ENCODE measurements around the gene MDK. TPM values are rescaled to one million over a fixed set of nuclear protein-coding genes. Genes with fewer than 3 reads are reported as not detected.

MDK gene
- total RNA-seq, 1 donor from 2014 or later: 0.55 TPM

GRCh38 chr11:46393231-46393616, 11.8 kb downstream of the MDK start:
- TF ChIP-seq CTCF (IDR thresholded peaks at IDR 0.05): no peak
- DNase-seq: no peak
- ChIA-PET POLR2A (no interaction called here), CTCF (interaction anchor here (1.5 to 1.8 kb wide), 2 partner anchors 25 to 97 kb away, joined by 4 read pairs; no protein-coding TSS in a partner anchor)
- no peaks in the 10 kb centered on the region for H3K9me3 Mint-ChIP-seq
- intact Hi-C loops (cut with micrococcal nuclease): loop anchor here (2.0 kb wide), 2 partner anchors 46 to 508 kb away; partner anchors contain the start of genes DGKZ and MAPK8IP1
- no peak for ATAC-seq (ENCODE audit: low read depth)
- no peak overlapping the region for H3K27ac Mint-ChIP-seq
- peaks cover 17% of the 10 kb centered on the region for H3K36me3 Mint-ChIP-seq (ENCODE audit: low read depth)
- H3K4me3 Mint-ChIP-seq: peak overlapping the region; percentile 70
- peaks cover 24% of the 10 kb centered on the region for H3K4me1 Mint-ChIP-seq
- H3K27me3 Mint-ChIP-seq: peaks cover 21% of the 10 kb centered on the region

GRCh38 chr11:46393759-46394158, 12.3 kb downstream of the MDK start:
- H3K9me3 Mint-ChIP-seq: no peaks in the 10 kb centered on the region
- ChIA-PET CTCF (interaction anchor here (1.5 kb wide), 1 partner anchor 96 kb away, joined by 4 read pairs; no protein-coding TSS in a partner anchor), POLR2A (no interaction called here)
- peaks cover 15% of the 10 kb centered on the region for H3K27me3 Mint-ChIP-seq
- ATAC-seq (ENCODE audit: low read depth) (no peak), DNase-seq (no peak)
- no peak overlapping the region for H3K27ac Mint-ChIP-seq
- no peak for TF ChIP-seq CTCF (IDR thresholded peaks at IDR 0.05)
- intact Hi-C loops (cut with micrococcal nuclease): loop anchor here (2.0 kb wide), 2 partner anchors 47 to 509 kb away; partner anchors contain the start of genes DGKZ and MAPK8IP1
- peaks cover 24% of the 10 kb centered on the region for H3K4me1 Mint-ChIP-seq
- H3K4me3 Mint-ChIP-seq: no peak overlapping the region
- peaks cover 19% of the 10 kb centered on the region for H3K36me3 Mint-ChIP-seq (ENCODE audit: low read depth)

GRCh38 chr11:46397526-46397925, 16.1 kb downstream of the MDK start:
- H3K27ac Mint-ChIP-seq: no peak overlapping the region
- H3K27me3 Mint-ChIP-seq: peaks cover 7% of the 10 kb centered on the region
- H3K36me3 Mint-ChIP-seq (ENCODE audit: low read depth): peaks cover 41% of the 10 kb centered on the region
- H3K4me1 Mint-ChIP-seq: peaks cover 10% of the 10 kb centered on the region
- H3K9me3 Mint-ChIP-seq: no peaks in the 10 kb centered on the region
- intact Hi-C loops (cut with micrococcal nuclease): no loop called here
- DNase-seq (no peak), ATAC-seq (ENCODE audit: low read depth) (no peak)
- TF ChIP-seq CTCF (IDR thresholded peaks at IDR 0.05): no peak
- ChIA-PET POLR2A (no interaction called here), CTCF (no interaction called here)
- no peak overlapping the region for H3K4me3 Mint-ChIP-seq

GRCh38 chr11:46402957-46403902, 21.8 kb downstream of the MDK start:
- no peaks in the 10 kb centered on the region for H3K4me1 Mint-ChIP-seq
- H3K36me3 Mint-ChIP-seq (ENCODE audit: low read depth): peaks cover 72% of the 10 kb centered on the region
- H3K27ac Mint-ChIP-seq: no peak overlapping the region
- no peak overlapping the region for H3K4me3 Mint-ChIP-seq
- intact Hi-C loops (cut with micrococcal nuclease): no loop called here
- DNase-seq (no peak), ATAC-seq (ENCODE audit: low read depth) (no peak)
- TF ChIP-seq CTCF (IDR thresholded peaks at IDR 0.05): no peak
- H3K9me3 Mint-ChIP-seq: no peaks in the 10 kb centered on the region
- ChIA-PET POLR2A (no interaction called here), CTCF (no interaction called here)
- no peaks in the 10 kb centered on the region for H3K27me3 Mint-ChIP-seq

- Mint-ChIP-seq H3K4me1 (no peaks in the 10 kb centered on the region), H3K36me3 (ENCODE audit: low read depth) (peaks cover 81% of the 10 kb centered on the region), H3K4me3 (no peak overlapping the region), H3K27ac (no peak overlapping the region), H3K27me3 (no peaks in the 10 kb centered on the region), H3K9me3 (no peaks in the 10 kb centered on the region)
- no peak for ATAC-seq (ENCODE audit: low read depth)
- no peak for TF ChIP-seq CTCF (IDR thresholded peaks at IDR 0.05)
- DNase-seq: no peak
- intact Hi-C loops (cut with micrococcal nuclease): no loop called here
- POLR2A ChIA-PET: no interaction called here
- CTCF ChIA-PET: no interaction called here
These were observed 23.1 kb downstream of the MDK start for GRCh38 chr11:46404476-46405017.
